NCI-H774 (cell line): ENCODE data around the gene EFNA2.
"Not testable (repeated sequence)": the region's sequence is repeated elsewhere in the genome, so short reads cannot be mapped to it uniquely, and the experiment has no call there.

ENCODE experiments used
- DNase-seq: peaks from one replicate; lab custom pipeline; 2025; lab: John Stamatoyannopoulos, UW

The EFNA2 gene

GRCh38 chr19:1318678-1319471 lies 33.2 kb downstream of the EFNA2 start:
- no peak for DNase-seq

- not testable (repeated sequence) for DNase-seq
Measured at GRCh38 chr19:1320282-1320650, 34.6 kb downstream of the EFNA2 start.

GRCh38 chr19:1321539-1321938 lies 35.9 kb downstream of the EFNA2 start:
- no peak for DNase-seq

DNA sequence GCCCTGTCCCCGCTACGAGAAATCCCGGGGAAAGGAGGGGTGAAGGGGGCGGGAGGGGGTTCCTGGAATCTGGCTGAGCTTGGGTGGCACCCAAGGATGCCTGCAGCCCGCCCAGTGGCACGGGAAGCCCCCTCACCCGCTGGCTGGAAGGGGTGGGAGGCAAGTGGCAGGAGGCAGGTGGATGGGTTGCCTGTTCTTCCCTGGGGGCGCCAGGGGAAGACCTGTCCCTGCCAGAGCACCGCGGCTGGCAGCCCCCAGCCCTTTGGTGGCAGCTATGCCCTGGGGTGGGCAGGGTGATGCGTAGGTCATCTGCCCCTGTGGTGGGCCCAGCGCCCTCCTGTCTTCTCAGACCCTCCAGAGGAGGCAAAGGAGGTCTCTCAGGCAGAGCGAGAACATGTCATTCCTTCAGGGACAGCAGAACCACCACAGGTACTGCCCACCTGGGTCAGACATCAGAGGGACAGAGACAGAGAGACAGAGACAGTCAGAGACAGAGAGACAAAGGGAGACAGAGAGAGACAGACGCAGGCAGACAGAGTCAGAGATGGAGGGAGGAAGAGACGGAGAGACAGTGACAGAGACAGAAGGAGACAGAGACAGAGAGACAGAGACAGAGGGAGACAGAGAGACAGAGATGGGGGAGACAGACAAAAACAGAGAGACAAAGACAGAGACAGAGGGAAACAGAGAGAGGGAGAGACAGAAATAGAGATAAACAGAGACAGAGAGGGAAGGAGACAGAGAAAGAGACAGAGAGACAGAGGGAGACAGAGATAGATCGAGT lies 36.7 kb downstream of the EFNA2 start:
- no peak for DNase-seq

- no peak for DNase-seq
Measured at GRCh38 chr19:1324249-1324805, 38.7 kb downstream of the EFNA2 start.

DNA sequence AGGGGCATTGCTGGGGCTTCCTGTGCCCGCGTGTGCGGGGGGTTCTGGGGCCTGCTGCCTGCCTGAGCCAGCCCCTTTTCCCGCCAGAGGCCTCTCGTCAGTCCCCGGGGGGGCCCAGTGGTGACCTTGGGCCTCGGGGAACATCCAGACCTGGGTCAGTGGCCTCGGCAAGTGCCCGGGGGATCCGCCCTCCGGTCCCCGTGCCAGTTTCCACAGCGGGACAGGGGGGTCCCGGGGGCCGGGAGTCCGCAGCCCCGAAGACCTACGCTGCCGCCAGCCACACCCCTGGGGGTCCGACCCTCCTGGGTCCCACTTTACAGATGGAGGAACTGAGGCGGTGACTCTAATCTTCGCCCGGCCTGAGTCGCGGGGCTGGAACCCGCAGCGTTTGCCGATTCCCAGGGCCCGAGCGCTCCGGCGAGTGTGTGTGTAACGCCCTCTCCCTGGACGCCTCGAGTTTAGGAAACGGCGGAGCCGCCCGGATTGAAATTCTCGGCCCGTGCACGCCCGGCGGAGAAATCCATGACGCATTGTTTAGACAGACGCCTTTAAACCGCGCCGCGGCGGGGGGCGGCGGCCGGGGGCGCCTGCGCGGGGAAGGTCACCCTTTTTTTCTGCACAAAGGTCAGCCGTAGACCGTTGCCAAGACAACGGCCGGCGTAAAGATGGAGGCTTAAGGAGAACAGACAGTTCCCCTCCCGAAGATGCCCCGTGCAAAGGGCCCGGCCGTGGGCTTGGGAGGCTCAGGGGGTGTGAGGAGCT lies 39.3 kb downstream of the EFNA2 start:
- DNase-seq = peak; percentile 30

DNA sequence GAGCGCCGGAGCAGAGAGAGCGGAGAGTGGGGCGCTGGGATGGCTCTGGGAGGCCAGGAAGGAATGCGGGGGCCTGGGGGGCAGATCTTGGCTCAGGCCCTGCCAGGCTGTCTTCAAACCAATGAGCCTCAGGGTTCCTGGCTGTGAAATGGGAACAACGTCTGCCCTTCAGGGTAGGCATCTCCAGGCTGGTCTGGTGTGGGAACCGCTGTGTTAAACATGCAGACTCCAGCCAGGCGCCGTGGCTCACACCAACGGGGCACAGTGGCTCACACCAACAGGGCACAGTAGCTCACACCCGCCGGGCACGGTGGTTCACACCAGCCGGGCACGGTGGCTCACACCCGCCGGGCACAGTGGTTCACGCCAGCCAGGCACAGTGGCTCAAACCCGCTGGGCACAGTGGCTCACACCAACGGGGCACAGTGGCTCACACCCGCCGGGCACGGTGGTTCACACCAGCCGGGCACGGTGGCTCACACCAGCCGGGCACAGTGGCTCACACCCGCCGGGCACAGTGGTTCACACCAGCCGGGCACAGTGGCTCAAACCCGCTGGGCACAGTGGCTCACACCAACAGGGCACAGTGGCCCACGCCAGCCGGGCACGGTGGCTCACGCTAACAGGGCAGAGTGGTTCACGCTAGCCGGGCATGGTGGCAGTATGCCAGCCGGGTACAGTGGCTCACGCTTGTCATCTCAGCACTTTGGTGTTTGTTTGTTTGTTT lies 40.1 kb downstream of the EFNA2 start:
- DNase-seq = no peak

- DNase-seq = no peak
Measured at GRCh38 chr19:1327125-1327524, 41.5 kb downstream of the EFNA2 start.

- not testable (repeated sequence) for DNase-seq
Measured at GRCh38 chr19:1332208-1332607, 46.5 kb downstream of the EFNA2 start.

DNA sequence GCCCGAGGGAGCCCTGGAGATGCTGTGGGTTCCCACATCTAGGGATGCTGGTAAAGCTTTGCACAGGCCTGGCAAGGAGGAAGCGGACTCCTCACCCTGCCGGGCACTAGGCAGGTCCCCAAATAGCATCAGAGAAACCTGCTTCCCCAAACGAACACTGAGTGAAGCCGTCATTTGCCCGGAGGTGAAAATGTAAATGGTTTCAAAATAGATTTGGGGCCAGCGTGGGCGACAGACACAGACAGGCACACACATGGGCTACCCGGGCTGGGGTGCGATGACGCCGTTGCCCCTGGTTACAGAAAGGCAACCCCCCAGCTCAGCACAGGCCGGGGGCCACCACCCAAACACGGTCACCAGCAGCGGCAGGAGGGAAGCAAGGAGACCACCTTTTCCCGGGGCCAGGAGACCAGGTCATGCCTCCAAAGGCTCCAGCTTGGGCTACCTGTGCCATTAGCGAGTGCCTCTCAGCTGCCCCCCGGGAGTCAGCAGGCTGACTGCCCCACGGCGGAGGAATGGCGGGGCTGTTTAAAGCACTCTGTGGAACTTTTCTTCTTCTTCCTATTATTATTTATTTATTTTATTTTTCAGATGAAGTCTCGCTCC lies 50.5 kb downstream of the EFNA2 start:
- no peak for DNase-seq

- no peak for DNase-seq
Measured at GRCh38 chr19:1340681-1341469, 55.2 kb downstream of the EFNA2 start.

DNA sequence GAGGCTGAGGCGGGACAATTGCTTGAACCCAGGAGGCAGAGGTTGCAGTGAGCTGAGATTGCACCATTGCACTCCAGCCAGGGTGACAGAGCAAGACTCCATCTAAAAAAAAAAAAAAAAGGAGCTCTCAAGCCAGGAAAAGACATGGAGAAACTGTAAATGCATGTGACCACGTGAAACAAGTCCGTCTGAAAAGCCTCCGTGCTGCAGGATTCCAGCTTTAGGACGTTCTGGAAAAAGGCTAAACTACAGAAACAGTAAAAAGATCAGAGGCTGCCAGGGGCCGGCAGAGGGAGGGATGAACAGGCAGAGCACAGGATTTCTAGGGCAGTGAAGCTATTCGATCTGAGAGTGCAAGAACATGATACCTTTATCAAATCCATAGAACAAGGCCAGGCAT lies 57.4 kb downstream of the EFNA2 start:
- DNase-seq = no peak

DNA sequence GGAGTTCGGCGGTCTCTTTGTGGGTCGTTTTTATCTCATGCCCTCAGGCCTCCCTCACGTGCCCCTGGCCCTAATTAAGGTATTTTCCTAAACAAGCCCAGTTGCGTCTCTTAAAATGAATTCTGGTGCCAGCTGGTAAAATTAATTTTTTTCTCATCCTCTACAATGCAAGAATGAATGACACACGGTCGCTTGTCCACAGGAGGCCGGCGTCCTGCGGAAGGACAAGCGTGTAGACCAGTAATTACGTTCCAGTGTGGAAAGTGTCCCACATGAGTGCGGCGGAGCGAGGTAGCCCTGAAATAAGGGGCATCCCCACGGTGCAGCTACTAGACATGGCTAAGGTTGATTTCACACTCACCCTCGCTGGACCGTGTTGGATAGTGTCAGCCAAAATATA lies 63.5 kb downstream of the EFNA2 start:
- no peak for DNase-seq

DNA sequence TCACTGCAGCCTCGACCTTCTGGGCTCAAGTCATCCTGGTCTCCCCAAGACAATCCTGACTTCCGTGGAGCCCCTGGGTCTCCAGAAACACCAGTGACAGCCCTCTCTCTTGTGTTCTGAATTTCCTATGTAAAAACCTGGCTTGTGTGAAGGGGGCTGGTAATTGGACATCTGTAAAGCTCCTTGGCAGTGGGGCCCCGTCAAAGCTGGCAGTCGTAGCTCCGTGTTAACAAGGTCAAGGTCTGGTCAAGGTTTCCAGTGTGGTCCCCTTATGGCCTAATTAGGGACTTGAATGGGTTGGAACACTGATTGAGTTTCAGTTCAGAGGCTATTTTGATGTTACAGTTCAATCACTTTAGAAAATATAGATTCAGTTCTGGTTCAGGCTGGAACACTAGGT lies 65.2 kb downstream of the EFNA2 start:
- no peak for DNase-seq
